GM12864 (cell line): ENCODE results near the gene FOXK2.

Source experiments
- DNase-seq: peaks from one replicate; pipeline ENCODE4 v3.0.0-alpha.2; 2011; ENCODE audit warnings: low read depth
- H3K4me3 ChIP-seq: 2 replicates; pipeline ENCODE4 v1.5.1; 2011; ENCODE audit warnings: mild to moderate bottlenecking, low read depth, low read length, control low read depth
- TF ChIP-seq, protein P1 (sequence below): IDR thresholded peaks from 2 replicates; pipeline ENCODE4 v1.5.1; 2011; ENCODE audit warnings: low read depth, mild to moderate bottlenecking, moderate library complexity, low read length, control low read depth, inconsistent platforms; ENCODE audit errors: missing control alignments

FOXK2 gene

DNA sequence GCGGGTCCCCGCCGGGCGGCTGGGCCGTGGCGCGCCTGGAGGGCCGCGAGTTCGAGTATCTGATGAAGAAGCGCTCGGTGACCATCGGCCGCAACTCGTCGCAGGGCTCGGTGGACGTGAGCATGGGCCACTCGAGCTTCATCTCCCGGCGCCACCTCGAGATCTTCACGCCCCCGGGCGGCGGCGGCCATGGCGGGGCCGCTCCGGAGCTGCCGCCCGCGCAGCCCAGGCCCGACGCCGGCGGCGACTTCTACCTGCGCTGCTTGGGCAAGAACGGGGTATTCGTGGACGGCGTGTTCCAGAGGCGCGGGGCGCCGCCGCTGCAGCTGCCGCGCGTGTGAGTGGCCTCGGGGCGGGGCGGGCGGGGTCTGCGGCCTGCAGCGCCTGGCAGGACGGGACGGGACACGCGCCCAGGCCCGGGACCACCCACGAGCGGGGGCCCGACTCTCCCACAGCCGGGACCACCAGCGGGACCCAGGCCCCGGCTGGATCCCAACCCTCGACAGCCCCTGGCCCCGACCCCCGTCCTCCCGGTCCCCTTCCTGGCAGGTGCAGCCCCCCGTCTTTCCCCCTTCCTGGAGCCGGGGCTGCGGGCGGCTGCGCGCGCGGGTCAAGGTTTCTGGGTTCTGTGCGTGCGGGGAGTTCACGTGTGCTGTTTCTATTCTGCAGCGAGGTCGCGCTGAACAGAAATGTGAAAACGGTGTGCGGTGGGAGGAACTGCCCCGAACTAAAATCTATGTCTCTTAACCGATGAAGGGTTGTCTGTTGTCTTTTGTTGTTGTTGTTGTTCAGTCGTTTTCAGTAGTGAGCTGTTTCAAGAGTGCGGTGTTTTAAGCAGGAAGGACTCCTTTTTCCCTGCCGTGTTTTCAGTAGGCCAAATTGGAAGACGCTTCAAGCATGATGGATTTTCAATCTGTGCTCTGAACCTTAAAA is 705 bp downstream of the FOXK2 start:
- TF ChIP-seq, protein P1, sequence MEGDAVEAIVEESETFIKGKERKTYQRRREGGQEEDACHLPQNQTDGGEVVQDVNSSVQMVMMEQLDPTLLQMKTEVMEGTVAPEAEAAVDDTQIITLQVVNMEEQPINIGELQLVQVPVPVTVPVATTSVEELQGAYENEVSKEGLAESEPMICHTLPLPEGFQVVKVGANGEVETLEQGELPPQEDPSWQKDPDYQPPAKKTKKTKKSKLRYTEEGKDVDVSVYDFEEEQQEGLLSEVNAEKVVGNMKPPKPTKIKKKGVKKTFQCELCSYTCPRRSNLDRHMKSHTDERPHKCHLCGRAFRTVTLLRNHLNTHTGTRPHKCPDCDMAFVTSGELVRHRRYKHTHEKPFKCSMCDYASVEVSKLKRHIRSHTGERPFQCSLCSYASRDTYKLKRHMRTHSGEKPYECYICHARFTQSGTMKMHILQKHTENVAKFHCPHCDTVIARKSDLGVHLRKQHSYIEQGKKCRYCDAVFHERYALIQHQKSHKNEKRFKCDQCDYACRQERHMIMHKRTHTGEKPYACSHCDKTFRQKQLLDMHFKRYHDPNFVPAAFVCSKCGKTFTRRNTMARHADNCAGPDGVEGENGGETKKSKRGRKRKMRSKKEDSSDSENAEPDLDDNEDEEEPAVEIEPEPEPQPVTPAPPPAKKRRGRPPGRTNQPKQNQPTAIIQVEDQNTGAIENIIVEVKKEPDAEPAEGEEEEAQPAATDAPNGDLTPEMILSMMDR: no peak
- no peak for DNase-seq

DNA sequence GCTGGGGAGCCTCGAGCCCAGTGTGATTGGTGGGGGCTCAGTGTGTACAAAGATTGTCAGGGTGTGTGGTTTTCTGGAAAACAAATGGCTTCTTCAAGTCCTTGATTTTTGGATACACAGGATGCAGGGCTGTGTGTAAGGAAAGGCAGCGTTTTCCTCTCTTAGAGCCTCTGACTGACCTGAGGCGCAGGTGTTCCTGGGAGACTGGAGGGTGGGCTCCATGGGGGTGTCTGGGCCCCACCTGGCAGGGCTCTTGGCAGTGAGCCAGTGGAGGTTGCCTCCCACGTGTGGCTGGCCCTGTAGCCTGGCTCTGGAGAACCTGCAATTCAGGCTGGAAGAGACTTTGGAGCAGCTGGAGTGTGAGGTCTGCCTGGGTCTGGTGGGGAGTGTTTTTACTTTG is 5.0 kb downstream of the FOXK2 start:
- no peak overlapping the region for H3K4me3 ChIP-seq

More for the DNA sequence above, 705 bp downstream of the FOXK2 start:
- H3K4me3 ChIP-seq: peak overlapping the region; percentile 84

DNA sequence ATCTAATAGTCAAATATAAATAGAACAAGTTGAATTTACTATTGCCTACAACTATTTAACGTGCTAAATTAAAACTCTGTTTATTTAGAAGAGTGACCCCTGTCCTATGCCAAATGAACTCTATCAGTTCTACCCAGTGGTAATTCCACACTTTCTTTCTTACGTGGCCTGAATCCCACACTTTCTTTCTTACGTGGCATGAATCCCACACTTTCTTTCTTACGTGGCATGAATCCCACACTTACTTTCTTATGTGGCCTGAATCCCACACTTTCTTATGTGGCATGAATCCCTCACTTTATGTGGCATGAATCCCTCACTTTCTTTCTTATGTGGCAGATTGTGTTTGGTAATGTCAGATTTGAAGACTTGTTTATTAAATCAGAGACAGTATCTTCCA is 6.2 kb downstream of the FOXK2 start:
- no peak for DNase-seq
- no peak overlapping the region for H3K4me3 ChIP-seq
- TF ChIP-seq, protein P1: no peak

More for the DNA sequence above, 5.0 kb downstream of the FOXK2 start:
- DNase-seq: no peak
- TF ChIP-seq, protein P1: no peak

DNA sequence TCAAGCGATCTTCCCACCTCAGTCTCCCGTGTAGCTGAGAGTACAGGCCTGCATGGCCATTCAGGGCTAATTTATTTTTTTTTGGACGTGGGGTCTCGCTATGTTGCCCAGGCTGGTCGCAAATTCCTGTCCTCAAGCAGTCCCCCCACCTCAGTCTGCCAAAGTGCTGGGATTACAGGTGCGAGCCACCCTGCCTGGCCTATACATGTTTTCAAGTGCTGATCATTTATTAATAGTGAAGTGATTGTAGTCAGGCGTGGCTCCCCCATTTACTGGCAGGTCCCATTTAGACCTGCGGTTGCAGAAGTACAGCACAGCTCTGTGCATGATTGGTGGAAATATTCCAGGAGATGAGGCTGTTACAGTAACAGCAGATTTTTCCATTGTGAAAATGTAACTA is 8.4 kb downstream of the FOXK2 start:
- no peak overlapping the region for H3K4me3 ChIP-seq
- TF ChIP-seq, protein P1: no peak
- DNase-seq: no peak

DNA sequence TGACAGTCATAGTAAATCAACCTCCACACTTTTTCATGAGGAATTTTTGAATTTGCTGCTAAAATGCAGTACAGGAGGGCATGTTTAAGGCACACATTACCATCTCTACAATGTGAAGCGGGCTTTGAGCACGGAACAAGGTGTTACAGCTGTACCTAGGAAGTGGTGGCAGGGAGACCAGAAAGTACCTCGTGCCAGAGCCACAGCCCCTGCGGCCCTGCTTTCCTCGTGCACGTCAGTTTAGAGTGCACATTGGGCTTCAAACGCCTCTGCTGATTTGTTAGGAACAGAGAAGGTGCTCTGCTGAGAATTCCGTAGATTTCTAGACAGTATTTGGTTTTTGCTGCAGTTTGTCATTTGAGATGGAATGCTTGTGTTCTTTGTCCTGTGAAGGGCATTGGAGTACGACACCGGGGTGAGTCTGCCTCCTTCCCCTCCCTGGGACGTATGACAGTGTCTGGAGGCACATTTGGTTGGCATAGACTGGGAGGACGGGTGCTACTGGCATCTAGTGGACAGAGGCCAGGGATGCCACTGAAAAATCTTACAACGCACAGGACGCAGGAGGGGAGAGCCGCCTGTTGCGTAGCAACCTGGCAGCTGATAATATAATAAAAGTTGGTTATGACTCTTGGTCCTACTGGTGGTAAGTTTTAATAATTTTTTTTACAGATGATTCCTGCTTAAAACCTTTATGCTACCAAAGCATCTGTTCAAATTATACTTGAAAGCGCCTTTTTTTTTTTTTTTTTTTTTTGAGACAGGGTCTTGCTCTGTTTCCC is 9.1 kb downstream of the FOXK2 start:
- no peak for DNase-seq
- TF ChIP-seq, protein P1: peak; percentile 8
- H3K4me3 ChIP-seq: no peak overlapping the region

DNA sequence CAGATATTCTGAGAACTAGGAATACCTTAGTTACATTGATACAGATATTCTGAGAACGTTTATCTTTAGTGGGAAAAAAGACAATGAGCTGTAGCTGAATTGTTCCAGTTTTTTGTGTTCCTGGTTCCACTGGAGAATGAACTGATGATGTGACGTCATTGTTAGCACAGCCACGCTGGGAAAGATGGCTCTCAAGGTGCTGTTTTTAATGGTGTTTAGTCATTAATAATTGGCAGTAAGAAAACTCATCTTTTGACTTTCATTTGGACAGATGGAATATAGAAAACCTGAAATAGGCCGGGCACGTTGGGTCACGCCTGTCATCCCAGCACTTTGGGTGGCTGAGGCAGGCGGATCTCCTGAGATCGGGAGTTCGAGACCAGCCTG is 10.4 kb downstream of the FOXK2 start:
- DNase-seq: no peak
- H3K4me3 ChIP-seq: no peak overlapping the region
- TF ChIP-seq, protein P1: no peak
